H1 (cell line): Measurements from ENCODE around the gene ABCD1. TPM values are rescaled to one million over a fixed set of nuclear protein-coding genes. Genes with fewer than 3 reads are reported as not detected.

Experiments
- CTCF ChIA-PET: fragments of 300-600 bp; sonication (Branson Sonifier 250); formaldehyde crosslinking; loops from one replicate; lab custom pipeline; 2021; ENCODE audit not compliant: partially characterized antibody; lab: Charles Lee
- POLR2A ChIA-PET: fragments of 300-600 bp; sonication (Branson Sonifier 250); formaldehyde crosslinking; loops from one replicate; lab custom pipeline; 2021; ENCODE audit warnings: inconsistent platforms; ENCODE audit not compliant: partially characterized antibody; lab: Charles Lee
- DNase-seq, 2 experiments: peaks; one replicate each; pipeline versions ENCODE4 v3.0.0 to v3.0.0-alpha.2; 2010 to 2022; ENCODE audit warnings: low spot score in 2 of 2, low read depth in 1 of 2, mixed read lengths in 1 of 2
- FAIRE-seq: peaks from 2 replicates; lab custom pipeline; 2011; peaks lifted over from hg19 to GRCh38; lab: Jason Lieb, UNC
- H2AFZ ChIP-seq: 2 replicates; pipeline ENCODE4 v1.8.1; 2012; ENCODE audit warnings: low read length, inconsistent platforms
- H2AK5ac ChIP-seq: 2 replicates; pipeline ENCODE4 v1.6.1; 2013; ENCODE audit warnings: low read depth, low read length
- H2BK120ac ChIP-seq: replicated peaks from 2 replicates; pipeline ENCODE3; 2013; ENCODE audit warnings: low read depth, low read length, inconsistent platforms
- H2BK12ac ChIP-seq: 2 replicates; pipeline ENCODE4 v1.6.1; 2013; ENCODE audit warnings: low read depth, low read length
- H2BK15ac ChIP-seq: 2 replicates; pipeline ENCODE4 v1.6.1; 2013; ENCODE audit warnings: low read length
- H2BK20ac ChIP-seq: 2 replicates; pipeline ENCODE4 v1.6.1; 2013; ENCODE audit warnings: low read length
- H2BK5ac ChIP-seq: 2 replicates; pipeline ENCODE4 v1.6.1; 2013; ENCODE audit warnings: low read depth, low read length
- H3K14ac ChIP-seq: 2 replicates; pipeline ENCODE4 v1.6.1; 2013; ENCODE audit warnings: inconsistent platforms; ENCODE audit not compliant: insufficient read length
- H3K18ac ChIP-seq: 2 replicates; pipeline ENCODE4 v1.6.1; 2013; ENCODE audit warnings: low read length; ENCODE audit errors: extremely low read depth
- H3K23ac ChIP-seq: 2 replicates; pipeline ENCODE4 v1.6.1; 2013; ENCODE audit warnings: inconsistent platforms; ENCODE audit not compliant: insufficient read length
- H3K23me2 ChIP-seq: 2 replicates; pipeline ENCODE4 v1.6.1; 2013; ENCODE audit warnings: low read depth, low read length
- H3K27ac ChIP-seq: 2 replicates; pipeline ENCODE4 v1.6.1; 2011; ENCODE audit warnings: low read depth, low read length, inconsistent platforms
- H3K27me3 ChIP-seq, 4 experiments: replicated peaks in 1 of 4; 1 replicate in 1 of 4; 2 replicates in 3 of 4; pipeline versions ENCODE4 v1.6.1 to v1.8.1; 2011 to 2013; ENCODE audit warnings: low read length in 3 of 4, mild to moderate bottlenecking in 3 of 4, inconsistent platforms in 2 of 4, mixed read lengths in 2 of 4, moderate library complexity in 1 of 4; ENCODE audit not compliant: control insufficient read depth in 3 of 4, insufficient read depth in 3 of 4; ENCODE audit errors: extremely low read depth in 1 of 4
- H3K36me3 ChIP-seq, 4 experiments: 2 replicates each; pipeline versions ENCODE4 v1.6.1 to v1.8.1; 2011 to 2013; ENCODE audit warnings: mild to moderate bottlenecking in 4 of 4, low read length in 3 of 4, moderate library complexity in 2 of 4, control low read depth in 1 of 4, inconsistent platforms in 1 of 4; ENCODE audit not compliant: insufficient read depth in 4 of 4, control insufficient read depth in 2 of 4
- H3K4ac ChIP-seq: replicated peaks from 2 replicates; pipeline ENCODE3; 2013; ENCODE audit warnings: low read length, low read depth, mixed read lengths, inconsistent platforms; ENCODE audit not compliant: insufficient read length
- H3K4me1 ChIP-seq, 4 experiments: replicated peaks in 1 of 4; 1 replicate in 1 of 4; 2 replicates in 3 of 4; pipeline versions ENCODE4 v1.6.1 to v1.8.1; 2011 to 2013; ENCODE audit warnings: low read length in 3 of 4, inconsistent platforms in 2 of 4, mixed read lengths in 1 of 4; ENCODE audit not compliant: insufficient read depth in 4 of 4, control insufficient read depth in 3 of 4
- H3K4me2 ChIP-seq, 2 experiments: 2 replicates each; pipeline versions ENCODE4 v1.6.1 to v1.8.1; 2011 to 2013; ENCODE audit warnings: low read depth in 2 of 2, low read length in 2 of 2, control low read depth in 1 of 2, inconsistent platforms in 1 of 2, mild to moderate bottlenecking in 1 of 2; ENCODE audit not compliant: insufficient read depth in 1 of 2
- H3K4me3 ChIP-seq, 4 experiments: fragments of 200-600, 300-600 bp in 1 of 4; sonication (generic), shearing (Covaris generic), sonication (Bioruptor Twin) in 1 of 4; 2 replicates each; pipeline versions ENCODE4 v1.5.1 to v1.8.1; 2011 to 2016; ENCODE audit warnings: low read length in 4 of 4, low read depth in 3 of 4, control low read depth in 2 of 4, inconsistent platforms in 2 of 4, mild to moderate bottlenecking in 2 of 4, mixed read lengths in 1 of 4, moderate library complexity in 1 of 4; ENCODE audit not compliant: insufficient read depth in 2 of 4; ENCODE audit errors: extremely low read depth in 1 of 4
- H3K56ac ChIP-seq: replicated peaks from 2 replicates; pipeline ENCODE3; 2013; ENCODE audit warnings: low read depth, mild to moderate bottlenecking, mixed read lengths, low read length, inconsistent platforms; ENCODE audit not compliant: insufficient read length
- H3K79me1 ChIP-seq: 2 replicates; pipeline ENCODE4 v1.6.1; 2013; ENCODE audit warnings: low read depth, low read length, control low read depth
- H3K79me2 ChIP-seq, 2 experiments: 2 replicates each; pipeline versions ENCODE4 v1.6.1 to v1.8.1; 2012 to 2013; ENCODE audit warnings: low read length in 2 of 2, mild to moderate bottlenecking in 2 of 2, inconsistent platforms in 1 of 2; ENCODE audit not compliant: insufficient read depth in 2 of 2, control insufficient read depth in 1 of 2
- H3K9ac ChIP-seq, 4 experiments: replicated peaks in 1 of 4; 1 replicate in 1 of 4; 2 replicates in 3 of 4; pipeline versions ENCODE4 v1.6.1 to v1.8.1; 2011 to 2013; ENCODE audit warnings: low read depth in 3 of 4, low read length in 3 of 4, control low read depth in 2 of 4, mild to moderate bottlenecking in 2 of 4, moderate library complexity in 2 of 4, inconsistent platforms in 1 of 4; ENCODE audit errors: extremely low read depth in 1 of 4
- H3K9me3 ChIP-seq, 2 experiments: 2 replicates each; pipeline versions ENCODE4 v1.6.1 to v1.8.1; 2012 to 2013; ENCODE audit warnings: mild to moderate bottlenecking in 2 of 2, moderate library complexity in 2 of 2, control low read depth in 1 of 2, inconsistent platforms in 1 of 2, low read depth in 1 of 2, low read length in 1 of 2, mixed read lengths in 1 of 2; ENCODE audit not compliant: insufficient read depth in 2 of 2
- H4K20me1 ChIP-seq, 2 experiments: replicated peaks in 1 of 2; 2 replicates each; pipeline versions ENCODE3 to v1.8.1; 2011 to 2013; ENCODE audit warnings: inconsistent platforms in 2 of 2, low read length in 2 of 2, mild to moderate bottlenecking in 1 of 2; ENCODE audit not compliant: insufficient read depth in 2 of 2, control insufficient read depth in 1 of 2
- H4K5ac ChIP-seq: 2 replicates; pipeline ENCODE4 v1.6.1; 2013; ENCODE audit warnings: low read length, low read depth, mixed read lengths, inconsistent platforms; ENCODE audit not compliant: insufficient read length
- H4K8ac ChIP-seq: 2 replicates; pipeline ENCODE4 v1.8.0; 2013; ENCODE audit warnings: mild to moderate bottlenecking, moderate library complexity, low read length, inconsistent platforms; ENCODE audit not compliant: insufficient read depth; ENCODE audit errors: extremely low read depth
- H4K91ac ChIP-seq: replicated peaks from 2 replicates; pipeline ENCODE3; 2013; ENCODE audit warnings: low read length, mixed read lengths, inconsistent platforms; ENCODE audit not compliant: insufficient read length
- SP4 ChIP-seq: IDR thresholded peaks from 2 replicates; pipeline ENCODE4 v1.6.1; 2012; ENCODE audit warnings: low read length, inconsistent platforms
- WGBS, 2 experiments: shearing (Covaris generic) in 1 of 2; methylation state at CpG; one replicate each; pipeline versions ENCODE4 v1.1.6 to v1.1.7; 2013 to 2015; ENCODE audit warnings: low lambda C conversion rate in 2 of 2, mixed read lengths in 2 of 2, inconsistent platforms in 1 of 2, low coverage in 1 of 2, missing lambda C conversion rate in 1 of 2; ENCODE audit not compliant: insufficient replicate concordance in 2 of 2, insufficient coverage in 1 of 2, insufficient read length in 1 of 2; ENCODE audit errors: extremely low coverage in 1 of 2, missing lambda C conversion rate in 1 of 2; 5-methylcytosine and 5-hydroxymethylcytosine counted together
- polyA plus RNA-seq, 7 experiments: library from polyadenylated mRNA; depleted of rRNA in 3 of 7; stranded (reverse) in 5 of 7; unstranded in 2 of 7; fragments of >200 nt in 5 of 7; fragments of 200-250 nt in 2 of 7; gene quantifications; 1 replicate in 5 of 7; 2 replicates in 1 of 7; 4 replicates in 1 of 7; pipeline versions ENCODE4 v1.2.1 to v1.2.3, GENCODE V29; 2011 to 2013; ENCODE audit warnings: missing spikeins in 2 of 7, mixed read lengths in 2 of 7
- total RNA-seq: library from RNA; stranded (reverse); fragmentation: NEBNext Ultra II Directional; extraction: Animal tissue kit (Norgen Biotek cat#: 25700); gene quantifications from 2 replicates; pipeline ENCODE4 v1.2.1, GENCODE V29; 2021
- TF ChIP-seq, protein P1 (sequence below), 3 experiments: IDR thresholded peaks; 1 replicate in 2 of 3; 2 replicates in 1 of 3; pipeline versions ENCODE4 v1.5.1 to v1.6.1; 2011; ENCODE audit warnings: low read length in 3 of 3, mild to moderate bottlenecking in 3 of 3, inconsistent platforms in 2 of 3, low read depth in 1 of 3, moderate library complexity in 1 of 3; ENCODE audit not compliant: insufficient read depth in 1 of 3; ENCODE audit errors: control extremely low read depth in 1 of 3

Gene ABCD1
- total and polyA plus RNA-seq, 2 of the 8 experiments (the other 6 are each of a cell fraction or from before 2014, with no cell fraction given), result 3.1 to 6.6 TPM

DNA sequence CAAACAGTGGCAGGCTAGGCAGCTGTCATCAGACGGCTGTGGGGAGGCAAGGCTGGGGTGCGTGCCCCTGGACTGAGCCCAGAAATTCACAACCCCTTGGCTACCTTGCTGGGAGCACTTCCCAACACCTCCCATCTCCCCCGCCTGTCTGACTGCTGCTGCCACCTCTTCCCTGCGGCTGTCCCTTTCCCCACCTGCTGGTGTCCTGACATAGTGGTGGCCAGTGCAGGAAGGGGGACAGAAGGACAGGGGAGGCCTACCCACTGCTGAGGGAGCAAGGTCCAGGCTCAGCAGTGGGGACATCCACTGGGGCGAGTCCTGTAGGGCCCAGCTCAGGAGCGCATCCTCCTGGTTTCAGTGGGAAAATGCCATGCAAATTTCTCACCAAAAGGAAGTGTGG is 3.4 kb downstream of the ABCD1 start:
- H3K23ac ChIP-seq, result no peak overlapping the region
- no peak overlapping the region for H3K4me2 ChIP-seq
- ChIA-PET CTCF (interaction anchor here (0.9 to 1.8 kb wide), 5 partner anchors 8 to 162 kb away, joined by 3 to 6 read pairs (median 4); no protein-coding TSS in a partner anchor), POLR2A (no interaction called here)
- H3K27me3 ChIP-seq, result no peaks in the 10 kb centered on the region
- H4K20me1 ChIP-seq, result peaks cover 1 to 9% of the 10 kb centered on the region in 2 experiments
- H3K36me3 ChIP-seq, result no peaks in the 10 kb centered on the region
- H3K79me1 ChIP-seq, result no peaks in the 10 kb centered on the region
- H3K14ac ChIP-seq, result no peak overlapping the region
- H3K4me1 ChIP-seq, result peaks cover 0 to 18% (median 9%) of the 10 kb centered on the region in 4 experiments; a peak in 6 of 7 replicates
- no peak overlapping the region for H2AK5ac ChIP-seq
- peaks cover under 1% of the 10 kb centered on the region; the same call in 1 of the 2 replicates for H3K23me2 ChIP-seq
- no peak overlapping the region for H3K4ac ChIP-seq
- no peak overlapping the region for H3K56ac ChIP-seq
- no peak overlapping the region for H2BK12ac ChIP-seq
- H3K9me3 ChIP-seq, result no peaks in the 10 kb centered on the region
- H3K27ac ChIP-seq, result no peak overlapping the region
- no peak overlapping the region for H2BK20ac ChIP-seq
- no peak for TF ChIP-seq SP4
- TF ChIP-seq, protein P1, sequence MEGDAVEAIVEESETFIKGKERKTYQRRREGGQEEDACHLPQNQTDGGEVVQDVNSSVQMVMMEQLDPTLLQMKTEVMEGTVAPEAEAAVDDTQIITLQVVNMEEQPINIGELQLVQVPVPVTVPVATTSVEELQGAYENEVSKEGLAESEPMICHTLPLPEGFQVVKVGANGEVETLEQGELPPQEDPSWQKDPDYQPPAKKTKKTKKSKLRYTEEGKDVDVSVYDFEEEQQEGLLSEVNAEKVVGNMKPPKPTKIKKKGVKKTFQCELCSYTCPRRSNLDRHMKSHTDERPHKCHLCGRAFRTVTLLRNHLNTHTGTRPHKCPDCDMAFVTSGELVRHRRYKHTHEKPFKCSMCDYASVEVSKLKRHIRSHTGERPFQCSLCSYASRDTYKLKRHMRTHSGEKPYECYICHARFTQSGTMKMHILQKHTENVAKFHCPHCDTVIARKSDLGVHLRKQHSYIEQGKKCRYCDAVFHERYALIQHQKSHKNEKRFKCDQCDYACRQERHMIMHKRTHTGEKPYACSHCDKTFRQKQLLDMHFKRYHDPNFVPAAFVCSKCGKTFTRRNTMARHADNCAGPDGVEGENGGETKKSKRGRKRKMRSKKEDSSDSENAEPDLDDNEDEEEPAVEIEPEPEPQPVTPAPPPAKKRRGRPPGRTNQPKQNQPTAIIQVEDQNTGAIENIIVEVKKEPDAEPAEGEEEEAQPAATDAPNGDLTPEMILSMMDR (IDR thresholded peaks at IDR 0.05; ENCODE audit: control extremely low read depth in 1 of 3, insufficient read depth in 1 of 3, low read depth in 1 of 3, low read length in 3 of 3), result peak in 1 of 3 experiments; percentile 23; a peak in 1 of 4 replicates
- TF ChIP-seq, all 59 proteins: peak for 1
- no peak overlapping the region for H3K4me3 ChIP-seq
- H2BK15ac ChIP-seq, result no peak overlapping the region
- H4K5ac ChIP-seq, result no peak overlapping the region
- FAIRE-seq, result no peak
- WGBS, 2 experiments, result 86% methylated on average over 4 of the region's 6 CpGs; no CpG with 5 or more reads in 1 of the 2 experiments
- H2BK5ac ChIP-seq, result no peak overlapping the region
- no peak overlapping the region for H2AFZ ChIP-seq
- no peak overlapping the region for H3K9ac ChIP-seq
- no peak overlapping the region for H4K91ac ChIP-seq
- no peak for DNase-seq
- peaks cover 0 to 4% of the 10 kb centered on the region in 2 experiments; a peak in 1 of 4 replicates for H3K79me2 ChIP-seq
- H3K18ac ChIP-seq, result no peak overlapping the region
- no peak overlapping the region for H4K8ac ChIP-seq
- no peak overlapping the region for H2BK120ac ChIP-seq
